GM12873 (cell line): Measurements from ENCODE around the gene SIGLEC12.

Experiments used
- TF ChIP-seq, protein P1 (sequence below): IDR thresholded peaks from 2 replicates; pipeline ENCODE4 v1.5.1; 2012; ENCODE audit warnings: low read depth, mild to moderate bottlenecking, moderate library complexity, low read length, control low read depth; ENCODE audit not compliant: insufficient read depth; ENCODE audit errors: missing control alignments

The SIGLEC12 gene

DNA sequence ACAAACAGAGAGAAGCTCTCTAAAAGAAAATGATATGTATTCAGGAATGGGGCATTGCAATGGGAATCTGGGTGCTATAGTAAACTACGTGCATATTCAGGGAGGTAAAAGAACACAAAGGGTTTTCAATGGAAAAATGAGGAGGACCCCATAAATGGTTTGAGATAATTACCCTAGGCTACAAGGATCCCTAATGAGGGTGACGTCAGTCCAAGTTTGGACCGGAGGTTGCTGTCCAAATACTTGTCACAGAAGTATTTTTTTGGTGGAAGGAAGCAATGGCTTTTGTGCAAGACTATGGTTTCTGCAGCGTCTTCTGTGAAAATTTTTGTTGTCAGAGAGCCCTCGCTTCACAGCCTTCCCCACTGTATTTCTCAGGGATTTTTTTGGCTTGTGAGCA is 24.3 kb downstream of the SIGLEC12 start:
- TF ChIP-seq, protein P1, sequence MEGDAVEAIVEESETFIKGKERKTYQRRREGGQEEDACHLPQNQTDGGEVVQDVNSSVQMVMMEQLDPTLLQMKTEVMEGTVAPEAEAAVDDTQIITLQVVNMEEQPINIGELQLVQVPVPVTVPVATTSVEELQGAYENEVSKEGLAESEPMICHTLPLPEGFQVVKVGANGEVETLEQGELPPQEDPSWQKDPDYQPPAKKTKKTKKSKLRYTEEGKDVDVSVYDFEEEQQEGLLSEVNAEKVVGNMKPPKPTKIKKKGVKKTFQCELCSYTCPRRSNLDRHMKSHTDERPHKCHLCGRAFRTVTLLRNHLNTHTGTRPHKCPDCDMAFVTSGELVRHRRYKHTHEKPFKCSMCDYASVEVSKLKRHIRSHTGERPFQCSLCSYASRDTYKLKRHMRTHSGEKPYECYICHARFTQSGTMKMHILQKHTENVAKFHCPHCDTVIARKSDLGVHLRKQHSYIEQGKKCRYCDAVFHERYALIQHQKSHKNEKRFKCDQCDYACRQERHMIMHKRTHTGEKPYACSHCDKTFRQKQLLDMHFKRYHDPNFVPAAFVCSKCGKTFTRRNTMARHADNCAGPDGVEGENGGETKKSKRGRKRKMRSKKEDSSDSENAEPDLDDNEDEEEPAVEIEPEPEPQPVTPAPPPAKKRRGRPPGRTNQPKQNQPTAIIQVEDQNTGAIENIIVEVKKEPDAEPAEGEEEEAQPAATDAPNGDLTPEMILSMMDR, result no peak

DNA sequence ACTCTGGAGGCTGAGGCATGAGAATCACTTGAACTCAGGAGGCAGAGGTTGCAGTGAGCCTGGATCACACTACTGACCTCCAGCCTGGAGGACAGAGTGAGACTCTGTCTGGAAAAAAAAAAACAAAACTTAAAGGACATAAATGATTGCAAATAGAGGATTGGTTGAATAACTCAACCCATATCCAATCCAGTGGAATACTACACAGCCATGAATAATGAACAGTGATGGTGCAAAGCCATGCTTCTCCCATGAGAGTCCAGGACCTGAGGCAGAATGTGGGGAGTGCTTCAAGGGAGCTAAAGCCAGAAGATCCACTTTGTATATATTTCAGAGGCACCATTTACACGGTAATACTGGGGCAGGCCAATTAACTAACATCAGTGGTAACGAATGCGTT is 25.4 kb downstream of the SIGLEC12 start:
- TF ChIP-seq, protein P1, result no peak

DNA sequence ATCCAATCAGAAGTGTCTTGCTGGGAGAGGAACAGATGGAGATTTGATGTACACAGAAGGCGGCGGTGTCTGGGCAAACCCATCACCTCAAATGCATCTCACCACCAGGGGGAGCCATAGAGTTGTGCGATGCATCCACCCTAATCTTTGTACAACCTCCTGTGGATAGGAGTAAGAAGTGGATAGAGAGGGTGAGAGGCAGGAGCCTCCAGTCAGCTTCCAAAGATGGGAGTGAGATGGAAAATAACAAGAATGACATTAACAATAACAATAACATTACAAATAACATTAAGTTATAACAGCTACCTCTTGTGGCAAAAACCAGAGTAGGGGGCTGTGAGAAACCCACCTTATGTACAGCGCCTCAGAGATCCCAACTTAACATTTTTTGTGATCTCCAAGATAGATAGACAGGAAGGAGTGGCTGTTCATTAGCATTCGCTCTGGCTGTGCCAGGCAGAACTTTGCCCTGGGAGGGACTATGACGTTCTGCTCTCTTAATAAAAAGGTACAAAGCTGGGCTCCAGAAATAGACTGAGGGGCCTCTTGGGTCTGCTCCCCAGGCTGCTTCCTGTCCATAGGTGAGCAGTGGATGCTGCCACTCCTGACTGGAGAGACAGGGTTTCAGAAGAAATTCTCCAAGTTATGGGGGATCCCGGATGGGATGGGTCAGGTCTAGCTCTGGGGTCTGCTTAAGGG is 28.4 kb downstream of the SIGLEC12 start:
- TF ChIP-seq, protein P1, result peak; percentile 89

DNA sequence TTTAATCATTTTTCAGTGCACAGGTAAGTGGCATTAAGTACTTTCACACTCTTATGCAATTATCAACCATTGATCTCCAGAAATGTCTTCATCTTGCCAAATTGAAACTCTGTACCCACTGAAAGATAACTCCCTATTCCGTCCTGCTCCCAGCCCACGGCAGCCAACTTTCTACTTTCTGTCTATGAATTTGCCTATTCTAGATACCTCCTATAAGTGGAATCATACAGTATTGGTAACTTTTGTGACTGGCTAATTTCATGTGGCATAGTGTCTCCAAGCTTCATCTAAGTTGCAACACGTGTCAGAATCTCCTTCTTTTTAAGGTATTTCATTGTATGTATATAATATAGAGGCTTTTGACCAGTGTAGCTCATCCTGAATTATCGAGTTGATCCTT is 29.0 kb downstream of the SIGLEC12 start:
- TF ChIP-seq, protein P1, result no peak

DNA sequence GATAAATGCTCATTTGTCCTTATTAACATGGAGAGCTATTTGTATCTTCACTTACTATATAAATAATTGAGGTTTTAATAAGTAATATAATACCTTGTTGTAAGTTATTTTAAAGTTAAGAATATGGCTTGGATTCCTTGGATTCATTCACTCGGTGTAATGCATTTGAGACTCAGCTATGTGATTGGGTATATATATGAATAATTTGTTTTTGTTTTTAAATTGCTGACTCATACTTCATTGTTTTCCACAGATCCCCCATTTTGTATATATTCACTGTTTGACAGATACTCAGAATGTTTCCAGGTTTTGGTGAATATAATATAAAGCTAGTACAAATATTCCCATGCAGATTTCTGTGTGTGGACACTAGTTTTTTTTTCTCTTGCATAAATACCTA is 30.1 kb downstream of the SIGLEC12 start:
- TF ChIP-seq, protein P1, result no peak

DNA sequence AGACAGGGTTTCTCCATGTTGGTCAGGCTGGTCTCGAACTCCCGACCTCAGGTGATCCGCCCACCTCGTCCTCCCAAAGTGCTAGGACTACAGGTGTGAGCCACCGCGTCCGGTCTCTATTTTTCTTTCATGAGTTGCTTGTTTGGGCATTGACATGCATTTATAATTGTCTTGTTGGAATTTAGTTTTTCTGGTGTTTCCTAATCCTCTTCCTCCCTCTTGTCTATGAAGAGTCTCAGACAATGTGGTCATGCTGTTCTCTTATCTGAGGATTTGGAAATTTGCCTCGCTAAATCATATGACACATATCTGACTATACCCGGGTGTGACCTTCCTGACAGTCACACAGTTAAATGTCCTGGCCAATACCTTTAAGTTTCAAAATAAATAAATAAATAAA is 30.6 kb downstream of the SIGLEC12 start:
- TF ChIP-seq, protein P1, result no peak

DNA sequence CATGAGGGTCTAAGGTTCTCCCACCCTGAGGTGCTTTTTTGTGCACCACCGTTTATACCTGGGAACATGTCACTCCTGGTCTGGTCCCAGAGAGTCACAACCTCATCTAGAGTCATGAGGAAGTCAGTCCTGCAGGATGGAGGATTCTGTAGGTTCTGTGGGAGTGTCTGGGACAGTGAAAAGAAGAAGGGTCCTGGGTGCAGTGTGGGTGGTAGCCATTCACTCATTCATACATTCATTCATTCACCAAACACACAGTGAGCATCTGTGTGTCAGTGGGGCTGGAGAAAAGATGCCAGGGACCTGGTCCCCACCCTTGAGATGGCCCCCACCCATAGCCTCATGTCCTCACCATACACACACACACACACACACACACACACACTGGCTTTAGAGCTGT is 32.0 kb downstream of the SIGLEC12 start:
- TF ChIP-seq, protein P1, result no peak

DNA sequence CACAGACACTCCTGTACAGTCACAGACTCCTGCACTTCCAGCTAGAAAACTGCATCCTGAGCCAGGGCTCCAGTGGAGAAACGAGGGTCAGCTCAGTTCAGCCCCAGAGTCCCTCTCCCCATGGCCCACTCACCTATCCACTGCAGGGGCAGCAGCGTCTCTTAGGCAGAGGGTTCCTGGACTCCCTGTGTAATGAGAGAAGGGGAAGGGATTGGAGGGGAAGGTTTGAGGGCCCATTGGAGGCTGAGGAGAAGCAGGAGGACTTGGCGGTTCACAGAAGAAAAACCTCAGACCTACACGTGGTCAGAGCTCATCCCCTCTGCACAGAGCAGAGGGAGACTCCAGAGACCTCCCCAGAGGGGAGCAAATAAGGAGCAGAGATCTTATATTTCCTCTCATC is 32.4 kb downstream of the SIGLEC12 start:
- TF ChIP-seq, protein P1, result no peak
